GM12872 (cell line): ENCODE measurements around the gene ZNF710.

Experiments used
- TF ChIP-seq, protein P1 (sequence below): IDR thresholded peaks from 3 replicates; pipeline ENCODE4 v1.5.1; 2011; ENCODE audit warnings: low read depth, mild to moderate bottlenecking, low read length, moderate library complexity; ENCODE audit not compliant: insufficient read depth

Gene ZNF710

GRCh38 chr15:90074916-90075315, 73.8 kb downstream of the ZNF710 start:
- TF ChIP-seq, protein P1, sequence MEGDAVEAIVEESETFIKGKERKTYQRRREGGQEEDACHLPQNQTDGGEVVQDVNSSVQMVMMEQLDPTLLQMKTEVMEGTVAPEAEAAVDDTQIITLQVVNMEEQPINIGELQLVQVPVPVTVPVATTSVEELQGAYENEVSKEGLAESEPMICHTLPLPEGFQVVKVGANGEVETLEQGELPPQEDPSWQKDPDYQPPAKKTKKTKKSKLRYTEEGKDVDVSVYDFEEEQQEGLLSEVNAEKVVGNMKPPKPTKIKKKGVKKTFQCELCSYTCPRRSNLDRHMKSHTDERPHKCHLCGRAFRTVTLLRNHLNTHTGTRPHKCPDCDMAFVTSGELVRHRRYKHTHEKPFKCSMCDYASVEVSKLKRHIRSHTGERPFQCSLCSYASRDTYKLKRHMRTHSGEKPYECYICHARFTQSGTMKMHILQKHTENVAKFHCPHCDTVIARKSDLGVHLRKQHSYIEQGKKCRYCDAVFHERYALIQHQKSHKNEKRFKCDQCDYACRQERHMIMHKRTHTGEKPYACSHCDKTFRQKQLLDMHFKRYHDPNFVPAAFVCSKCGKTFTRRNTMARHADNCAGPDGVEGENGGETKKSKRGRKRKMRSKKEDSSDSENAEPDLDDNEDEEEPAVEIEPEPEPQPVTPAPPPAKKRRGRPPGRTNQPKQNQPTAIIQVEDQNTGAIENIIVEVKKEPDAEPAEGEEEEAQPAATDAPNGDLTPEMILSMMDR, result no peak

DNA sequence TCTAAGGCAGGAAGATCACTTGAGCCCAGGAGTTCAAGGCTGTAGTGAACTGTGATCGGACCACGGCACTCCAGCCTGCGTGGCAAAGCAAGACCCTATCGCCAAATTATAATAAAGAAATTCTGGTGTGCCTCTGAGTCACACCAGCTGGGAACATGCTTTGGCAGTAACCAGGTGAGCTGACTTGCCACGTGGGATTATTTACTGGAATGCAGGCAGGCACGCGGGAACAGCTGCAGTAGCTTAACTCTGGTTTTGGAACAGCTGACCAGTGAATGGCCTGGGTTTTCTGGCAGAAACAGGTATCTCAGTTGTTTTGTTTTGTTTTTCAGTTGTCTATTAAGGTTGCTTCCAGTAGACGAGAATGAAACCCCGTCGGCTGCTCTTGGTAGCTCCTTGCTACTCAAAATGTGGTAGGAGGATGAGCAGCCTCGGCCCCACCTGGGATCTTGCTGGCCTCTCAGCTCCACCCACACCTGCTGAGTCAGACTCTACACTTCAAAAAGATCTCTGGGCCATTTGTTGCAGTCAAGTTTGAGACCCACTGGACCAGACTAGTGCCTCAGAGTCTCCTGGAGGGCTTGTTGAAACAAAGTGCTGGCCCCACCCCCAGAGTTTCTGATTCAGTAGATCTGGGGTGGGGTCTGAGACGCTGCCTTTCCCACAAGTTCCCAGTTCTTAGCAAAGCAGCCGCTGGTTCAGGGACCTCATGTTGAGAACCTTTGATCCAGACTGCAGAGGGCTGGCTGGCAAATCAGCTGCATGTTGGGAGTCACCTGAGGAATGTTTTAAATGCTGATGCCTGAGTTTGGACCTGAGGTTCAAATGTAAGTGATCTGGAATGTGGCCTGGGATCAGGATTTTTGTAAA, 74.5 kb downstream of the ZNF710 start:
- TF ChIP-seq, protein P1, result no peak

DNA sequence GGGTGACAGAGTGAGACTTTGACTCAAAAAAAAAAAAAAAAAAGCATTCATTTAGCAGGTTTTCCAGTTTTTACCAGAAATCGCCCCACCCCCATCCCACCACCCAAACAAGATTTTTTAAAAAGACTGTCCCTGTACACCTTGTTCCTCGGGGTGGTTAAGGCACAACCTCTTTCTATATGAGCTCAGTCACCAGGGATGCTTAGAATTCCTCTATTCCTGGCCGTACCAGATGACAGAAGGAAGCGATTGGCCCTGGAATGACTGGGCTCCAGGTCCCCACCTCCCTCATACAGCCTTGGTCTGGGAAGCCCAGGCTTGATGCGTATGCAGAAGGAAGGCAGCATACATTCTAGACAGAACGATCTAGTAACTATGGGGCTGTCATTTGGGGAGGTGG, 75.6 kb downstream of the ZNF710 start:
- TF ChIP-seq, protein P1, result no peak

- TF ChIP-seq, protein P1, result no peak
Observed at GRCh38 chr15:90078965-90079364, 77.8 kb downstream of the ZNF710 start.

GRCh38 chr15:90079619-90080457, 78.7 kb downstream of the ZNF710 start:
- TF ChIP-seq, protein P1, result no peak

DNA sequence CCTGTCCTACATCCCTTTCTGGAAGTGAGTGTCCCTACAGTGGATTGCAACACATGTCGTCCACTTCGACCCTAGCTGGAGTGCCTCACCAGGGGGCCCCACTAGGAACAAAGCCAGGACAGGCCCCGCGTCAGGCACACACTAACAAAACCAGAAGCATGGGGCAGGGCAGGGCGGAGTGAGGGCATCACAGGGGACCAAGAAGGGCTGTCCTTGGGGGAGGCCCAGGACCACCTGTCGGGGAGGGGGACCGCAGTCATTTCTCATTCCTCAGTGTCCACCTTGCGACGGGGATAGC, 79.3 kb downstream of the ZNF710 start:
- TF ChIP-seq, protein P1, result no peak

GRCh38 chr15:90080818-90081393, 79.8 kb downstream of the ZNF710 start:
- TF ChIP-seq, protein P1, result no peak
